Endothelial cell (in vitro differentiated cells): ENCODE measurements around the gene HIVEP3. TPM values are rescaled to one million over a fixed set of nuclear protein-coding genes. Genes with fewer than 3 reads are reported as not detected.

Experiments used
- DNase-seq: peaks from one replicate; pipeline ENCODE4 v3.0.0; 2021; ENCODE audit warnings: low spot score
- H3K27ac Mint-ChIP-seq: one replicate; pipeline ENCODE4 v1.8.0; 2021; ENCODE audit warnings: mixed read lengths, inconsistent platforms; ENCODE audit not compliant: unreplicated experiment
- H3K27me3 Mint-ChIP-seq: one replicate; pipeline ENCODE4 v1.8.0; 2021; ENCODE audit warnings: mild to moderate bottlenecking, moderate library complexity, mixed read lengths, inconsistent platforms; ENCODE audit not compliant: unreplicated experiment
- H3K36me3 Mint-ChIP-seq: one replicate; pipeline ENCODE4 v1.8.0; 2021; ENCODE audit warnings: mild to moderate bottlenecking, low read depth, mixed read lengths, inconsistent platforms; ENCODE audit not compliant: unreplicated experiment
- H3K4me1 Mint-ChIP-seq: one replicate; pipeline ENCODE4 v1.8.0; 2021; ENCODE audit warnings: mild to moderate bottlenecking, mixed read lengths, inconsistent platforms; ENCODE audit not compliant: unreplicated experiment
- H3K4me3 Mint-ChIP-seq: one replicate; pipeline ENCODE4 v1.8.0; 2021; ENCODE audit warnings: mild to moderate bottlenecking, mixed read lengths, inconsistent platforms; ENCODE audit not compliant: unreplicated experiment
- H3K9me3 Mint-ChIP-seq: one replicate; pipeline ENCODE4 v1.8.0; 2021; ENCODE audit warnings: mixed read lengths, inconsistent platforms; ENCODE audit not compliant: unreplicated experiment
- CTCF ChIP-seq: fragments of 200-600 bp; sonication (generic); IDR thresholded peaks from one replicate; pipeline ENCODE4 v1.5.0; 2021; ENCODE audit warnings: antibody characterized with exemption; ENCODE audit not compliant: unreplicated experiment
- total RNA-seq: library from RNA; stranded (reverse); fragmentation: NEBNext Ultra II Directional; extraction: Animal tissue kit (Norgen Biotek cat#: 25700); gene quantifications from one replicate; pipeline ENCODE4 v1.2.1, GENCODE V29; 2021; ENCODE audit not compliant: unreplicated experiment

The HIVEP3 gene
- total RNA-seq, 1 donor from 2014 or later = 8.9 TPM

GRCh38 chr1:41632781-41633575 is 285.7 kb downstream of the HIVEP3 start:
- H3K4me3 Mint-ChIP-seq = no peak overlapping the region
- H3K36me3 Mint-ChIP-seq = no peaks in the 10 kb centered on the region
- H3K27me3 Mint-ChIP-seq = no peaks in the 10 kb centered on the region
- DNase-seq = no peak
- no peaks in the 10 kb centered on the region for H3K4me1 Mint-ChIP-seq
- H3K9me3 Mint-ChIP-seq = no peaks in the 10 kb centered on the region
- TF ChIP-seq CTCF = no peak
- H3K27ac Mint-ChIP-seq = no peak overlapping the region

DNA sequence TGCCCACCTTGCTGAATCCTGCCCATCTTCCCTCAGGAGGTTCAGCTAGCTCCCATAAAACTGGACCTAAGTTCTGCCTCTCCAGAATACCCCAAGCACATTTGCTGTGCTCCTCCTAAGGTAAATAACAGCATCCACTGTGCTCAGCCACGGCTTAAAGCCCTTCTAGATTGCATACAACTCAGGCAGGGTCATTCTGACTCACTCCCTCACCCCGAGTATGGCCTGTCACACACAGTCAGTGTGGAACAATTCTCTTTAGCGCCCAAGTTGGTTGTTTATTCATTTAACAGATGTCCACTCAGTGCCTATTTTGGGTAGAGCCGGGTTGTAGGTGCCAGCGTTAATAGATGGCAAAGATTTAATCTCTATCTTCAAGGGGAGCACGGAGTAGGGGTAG is 286.8 kb downstream of the HIVEP3 start:
- H3K4me1 Mint-ChIP-seq = peaks cover 2% of the 10 kb centered on the region
- DNase-seq = no peak
- no peak overlapping the region for H3K4me3 Mint-ChIP-seq
- TF ChIP-seq CTCF = no peak
- no peaks in the 10 kb centered on the region for H3K9me3 Mint-ChIP-seq
- H3K27me3 Mint-ChIP-seq = no peaks in the 10 kb centered on the region
- no peak overlapping the region for H3K27ac Mint-ChIP-seq
- H3K36me3 Mint-ChIP-seq = no peaks in the 10 kb centered on the region

DNA sequence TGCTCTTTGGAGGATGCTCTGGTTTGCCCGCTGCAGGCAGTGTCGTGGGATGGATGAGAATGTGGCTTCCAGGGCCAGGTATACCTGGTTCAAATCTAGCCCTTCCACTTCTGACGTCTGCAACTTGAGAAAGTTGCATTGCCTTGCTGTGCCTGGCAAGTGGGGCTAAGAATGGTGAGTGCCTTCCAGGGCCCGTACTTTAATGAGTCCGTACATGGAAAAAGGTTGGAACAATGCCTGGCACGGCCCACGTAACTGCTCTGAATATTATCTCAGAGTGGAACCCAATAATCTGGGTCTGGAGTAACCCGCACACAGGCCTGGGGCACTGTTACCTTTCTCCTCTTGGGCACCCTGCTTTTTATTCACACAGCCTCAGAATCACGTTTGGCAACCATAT is 287.6 kb downstream of the HIVEP3 start:
- H3K4me1 Mint-ChIP-seq = peaks cover 2% of the 10 kb centered on the region
- no peaks in the 10 kb centered on the region for H3K36me3 Mint-ChIP-seq
- H3K4me3 Mint-ChIP-seq = no peak overlapping the region
- no peaks in the 10 kb centered on the region for H3K27me3 Mint-ChIP-seq
- TF ChIP-seq CTCF = no peak
- no peaks in the 10 kb centered on the region for H3K9me3 Mint-ChIP-seq
- H3K27ac Mint-ChIP-seq = no peak overlapping the region
- DNase-seq = no peak

DNA sequence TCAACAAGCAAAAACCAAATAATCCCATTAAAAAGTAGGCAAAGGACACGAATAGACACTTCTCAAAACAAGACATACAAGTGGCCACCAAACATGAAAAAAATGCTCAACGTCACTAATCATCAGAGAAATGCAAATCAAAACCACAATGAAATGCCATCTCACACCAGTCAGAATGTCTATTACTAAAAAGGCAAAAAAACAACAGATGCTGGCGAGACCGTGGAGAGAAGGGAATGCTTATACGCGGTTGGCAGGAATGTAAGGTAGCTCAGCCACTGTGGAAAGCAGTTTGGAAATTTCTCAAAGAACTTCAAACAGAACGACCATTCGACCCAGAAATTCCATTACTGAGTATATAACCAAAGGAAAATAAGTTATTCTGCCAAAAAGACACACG is 289.2 kb downstream of the HIVEP3 start:
- DNase-seq = no peak
- Mint-ChIP-seq H3K4me3 (no peak overlapping the region), H3K36me3 (no peaks in the 10 kb centered on the region), H3K27ac (no peak overlapping the region), H3K27me3 (no peaks in the 10 kb centered on the region), H3K9me3 (no peaks in the 10 kb centered on the region), H3K4me1 (peaks cover 2% of the 10 kb centered on the region)
- no peak for TF ChIP-seq CTCF

DNA sequence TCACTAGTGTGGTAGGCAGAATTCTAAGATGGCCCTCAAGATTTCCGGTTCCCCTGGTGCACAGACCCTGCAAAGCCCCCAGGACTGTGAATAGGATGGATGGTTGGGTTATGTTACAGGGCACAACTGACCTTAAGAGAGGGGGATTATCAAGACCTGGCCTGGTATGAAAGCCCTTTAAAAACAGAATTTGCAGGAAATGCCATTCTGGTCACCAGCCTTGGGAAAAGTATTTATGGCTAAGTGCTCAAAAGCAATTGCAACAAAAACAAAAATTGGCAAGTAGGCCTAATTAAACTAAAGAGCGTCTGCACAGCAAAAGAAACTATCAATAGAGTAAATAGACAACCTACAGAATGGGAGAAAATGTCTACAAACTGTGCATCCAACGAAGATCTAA is 289.6 kb downstream of the HIVEP3 start:
- no peak for DNase-seq
- H3K27ac Mint-ChIP-seq = no peak overlapping the region

More for the DNA sequence above, 289.6 kb downstream of the HIVEP3 start:
- Mint-ChIP-seq H3K36me3 (no peaks in the 10 kb centered on the region), H3K4me1 (peaks cover 2% of the 10 kb centered on the region), H3K9me3 (no peaks in the 10 kb centered on the region), H3K4me3 (no peak overlapping the region), H3K27me3 (no peaks in the 10 kb centered on the region)
- TF ChIP-seq CTCF = no peak
